ENCODE measurements around the gene RFX4. TPM values are rescaled to one million over a fixed set of nuclear protein-coding genes. Genes with fewer than 3 reads are reported as not detected.

The RFX4 gene
- total and polyA plus RNA-seq, 8 donors: 0.05 to 0.51 (median 0.12) TPM; not detected in 1

DNA sequence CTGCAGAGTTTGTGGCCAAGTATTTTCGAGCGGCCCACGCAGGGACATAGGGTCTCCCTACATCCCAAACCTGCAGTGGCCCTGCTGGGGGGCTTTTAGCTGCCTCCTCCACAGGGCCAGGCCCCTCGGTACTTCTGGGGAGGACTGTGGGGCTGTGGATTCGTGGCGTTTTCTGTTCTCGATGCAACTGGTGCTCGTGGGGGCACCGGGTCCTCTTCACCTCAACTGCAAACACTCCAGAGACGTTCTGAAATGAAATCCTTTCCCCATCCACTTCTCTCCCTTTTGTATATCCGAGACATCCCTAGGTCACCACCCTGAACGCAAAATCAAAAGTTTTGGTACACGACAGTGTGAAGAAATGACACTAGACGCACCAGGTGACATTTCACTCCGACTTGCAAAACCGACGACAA is 2.3 kb downstream of the RFX4 start:
- Histone ChIP-seq H3K9me3 (no peaks in the 10 kb centered on the region), H3K4me3 (no peak overlapping the region), H3K36me3 (no peaks in the 10 kb centered on the region), H3K27ac (no peak overlapping the region), H3K4me1 (peaks cover 0 to 15% (median 10%) of the 10 kb centered on the region in 3 donors), H3K27me3 (peaks cover 0 to 53% (median 8%) of the 10 kb centered on the region in 4 donors)
- no peak for ATAC-seq
- FAIRE-seq: no peak
- TF ChIP-seq, protein P1, sequence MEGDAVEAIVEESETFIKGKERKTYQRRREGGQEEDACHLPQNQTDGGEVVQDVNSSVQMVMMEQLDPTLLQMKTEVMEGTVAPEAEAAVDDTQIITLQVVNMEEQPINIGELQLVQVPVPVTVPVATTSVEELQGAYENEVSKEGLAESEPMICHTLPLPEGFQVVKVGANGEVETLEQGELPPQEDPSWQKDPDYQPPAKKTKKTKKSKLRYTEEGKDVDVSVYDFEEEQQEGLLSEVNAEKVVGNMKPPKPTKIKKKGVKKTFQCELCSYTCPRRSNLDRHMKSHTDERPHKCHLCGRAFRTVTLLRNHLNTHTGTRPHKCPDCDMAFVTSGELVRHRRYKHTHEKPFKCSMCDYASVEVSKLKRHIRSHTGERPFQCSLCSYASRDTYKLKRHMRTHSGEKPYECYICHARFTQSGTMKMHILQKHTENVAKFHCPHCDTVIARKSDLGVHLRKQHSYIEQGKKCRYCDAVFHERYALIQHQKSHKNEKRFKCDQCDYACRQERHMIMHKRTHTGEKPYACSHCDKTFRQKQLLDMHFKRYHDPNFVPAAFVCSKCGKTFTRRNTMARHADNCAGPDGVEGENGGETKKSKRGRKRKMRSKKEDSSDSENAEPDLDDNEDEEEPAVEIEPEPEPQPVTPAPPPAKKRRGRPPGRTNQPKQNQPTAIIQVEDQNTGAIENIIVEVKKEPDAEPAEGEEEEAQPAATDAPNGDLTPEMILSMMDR (IDR thresholded peaks at IDR 0.05): no peak
- no peak for DNase-seq
- intact Hi-C loops (cut with DNase I): no loop called here
- 14 to 21% methylated on average over 17 of the region's 17 CpGs for whole genome bisulfite sequencing, 2 donors

DNA sequence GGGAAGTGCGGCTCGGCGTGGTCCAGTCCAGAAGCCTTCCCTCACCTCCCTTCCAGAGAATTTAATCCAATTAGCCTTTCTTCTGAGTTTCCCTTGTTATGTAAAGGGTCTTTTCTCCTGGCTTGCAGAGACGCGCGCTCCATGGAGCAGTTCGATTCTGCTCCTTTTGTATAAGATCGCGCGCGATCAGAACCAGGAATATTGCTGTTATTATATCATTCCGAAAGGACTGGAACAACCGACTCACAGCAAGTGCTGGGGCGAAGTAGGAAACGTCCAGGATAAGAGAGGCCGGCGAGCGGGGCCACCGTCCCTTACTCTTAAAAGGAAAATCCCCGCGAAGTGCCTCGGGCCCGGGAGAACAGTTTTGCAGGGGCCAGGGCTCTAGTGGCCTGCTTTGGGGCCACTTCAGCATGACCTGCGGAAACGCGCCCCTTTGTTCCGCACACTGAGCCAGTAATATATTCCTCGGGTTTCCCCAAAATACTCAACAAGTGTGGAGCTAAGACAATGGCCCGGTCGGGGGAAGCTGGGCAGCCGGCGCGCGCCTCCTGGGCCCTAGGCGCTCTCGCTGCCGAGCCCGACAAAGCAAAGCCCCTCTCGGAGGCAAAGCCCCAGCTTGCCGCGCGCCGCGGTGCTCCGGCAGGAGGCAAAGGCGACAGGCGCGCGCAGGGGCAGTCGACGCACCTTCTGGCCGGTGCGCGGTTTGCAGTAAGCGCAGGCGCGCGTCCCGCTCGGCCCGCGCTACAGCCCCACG is 2.9 kb downstream of the RFX4 start:
- peak in 1 of 4 donors; percentile 13 for ATAC-seq
- no peak for FAIRE-seq
- peaks cover 0 to 15% (median 7%) of the 10 kb centered on the region in 3 donors for H3K4me1 ChIP-seq
- H3K4me3 ChIP-seq: no peak overlapping the region
- WGBS, 2 donors: 3 to 4% methylated on average over 62 to 63 of the region's 63 CpGs
- no peaks in the 10 kb centered on the region for H3K36me3 ChIP-seq
- TF ChIP-seq, protein P1 (IDR thresholded peaks at IDR 0.05): no peak
- no peaks in the 10 kb centered on the region for H3K9me3 ChIP-seq
- intact Hi-C loops (cut with DNase I): no loop called here
- peaks cover 0 to 47% (median 8%) of the 10 kb centered on the region in 4 donors for H3K27me3 ChIP-seq
- no peak overlapping the region for H3K27ac ChIP-seq
- DNase-seq: no peak

- TF ChIP-seq, protein P1 (IDR thresholded peaks at IDR 0.05): no peak
- no peaks in the 10 kb centered on the region for H3K9me3 ChIP-seq
- 2 to 5% methylated on average over 27 to 35 of the region's 35 CpGs for WGBS, 2 donors
- H3K36me3 ChIP-seq: no peaks in the 10 kb centered on the region
- no peak overlapping the region for H3K4me3 ChIP-seq
- no peak for DNase-seq
- intact Hi-C loops (cut with DNase I): no loop called here
- H3K27me3 ChIP-seq: peaks cover 0 to 41% (median 5%) of the 10 kb centered on the region in 4 donors
- no peak for ATAC-seq
- H3K4me1 ChIP-seq: peaks cover 0 to 11% (median 1%) of the 10 kb centered on the region in 3 donors
- H3K27ac ChIP-seq: no peak overlapping the region
- no peak for FAIRE-seq
These were observed 3.5 kb downstream of the RFX4 start for GRCh38 chr12:106586278-106586802.

- WGBS, 2 donors: 4% methylated on average over 61 to 62 of the region's 62 CpGs
- ATAC-seq (peak in 3 of 4 donors; percentile 30 to 56 (median 34)), DNase-seq (peak in 3 of 6 donors; percentile 35 to 65 (median 54)), FAIRE-seq (no peak)
- H3K27me3 ChIP-seq: peaks cover 0 to 38% (median 4%) of the 10 kb centered on the region in 4 donors
- H3K4me1 ChIP-seq: peaks cover 0 to 8% (median 0%) of the 10 kb centered on the region in 3 donors
- intact Hi-C loops (cut with DNase I): no loop called here
- no peaks in the 10 kb centered on the region for H3K36me3 ChIP-seq
- no peaks in the 10 kb centered on the region for H3K9me3 ChIP-seq
- TF ChIP-seq, protein P1 (IDR thresholded peaks at IDR 0.05): no peak
- H3K27ac ChIP-seq: no peak overlapping the region
- H3K4me3 ChIP-seq: peak overlapping the region in 1 of 4 donors; percentile 18
These were observed 4.2 kb downstream of the RFX4 start for GRCh38 chr12:106586803-106587684.

Data from pancreas (tissue), 10 donors.